SU-DHL-6 (cell line): ENCODE results near the gene ABLIM1.

ENCODE experiments used
- H2AFZ ChIP-seq: fragments of 200-600 bp; sonication (generic); 2 replicates; pipeline ENCODE4 v1.6.1; 2014; ENCODE audit warnings: low read depth, mild to moderate bottlenecking, moderate library complexity, mixed read lengths, antibody characterized with exemption, low read length; ENCODE audit not compliant: severe bottlenecking
- H3F3A ChIP-seq: fragments of 200-600 bp; shearing (Covaris generic); 2 replicates; pipeline ENCODE4 v1.6.0; 2016; ENCODE audit warnings: antibody characterized with exemption, mild to moderate bottlenecking; ENCODE audit not compliant: insufficient read depth
- H3K27ac ChIP-seq: fragments of 200-600 bp; sonication (generic); 2 replicates; pipeline ENCODE4 v1.5.1; 2016; ENCODE audit warnings: low read depth, mild to moderate bottlenecking, low read length, moderate library complexity, mixed read lengths
- H3K27me3 ChIP-seq: fragments of 200-600 bp; sonication (generic), shearing (Covaris generic); 2 replicates; pipeline ENCODE4 v1.6.0; 2014; ENCODE audit warnings: mild to moderate bottlenecking, low read length
- H3K36me3 ChIP-seq: fragments of 200-600 bp; sonication (generic); 2 replicates; pipeline ENCODE4 v1.6.1; 2014; ENCODE audit warnings: mild to moderate bottlenecking, low read length, mixed read lengths
- H3K4me2 ChIP-seq: fragments of 300-600, 200-600 bp; shearing (Covaris generic), sonication (generic); 2 replicates; pipeline ENCODE4 v1.6.0; 2014; ENCODE audit warnings: low read length, low read depth, mild to moderate bottlenecking; ENCODE audit not compliant: poor library complexity, severe bottlenecking
- H3K4me3 ChIP-seq: fragments of 200-600 bp; sonication (generic); 2 replicates; pipeline ENCODE4 v1.5.1; 2014; ENCODE audit warnings: antibody characterized with exemption, low read length, mild to moderate bottlenecking, mixed read lengths; ENCODE audit not compliant: insufficient read depth, poor library complexity, severe bottlenecking
- H3K79me2 ChIP-seq: fragments of 200-600 bp; sonication (generic); 2 replicates; pipeline ENCODE4 v1.6.1; 2014; ENCODE audit warnings: mild to moderate bottlenecking, low read length, moderate library complexity; ENCODE audit not compliant: insufficient read depth
- H3K9ac ChIP-seq: fragments of 200-600 bp; sonication (generic); 2 replicates; pipeline ENCODE4 v1.7.0; 2014; ENCODE audit warnings: mild to moderate bottlenecking, low read length
- H3K9me2 ChIP-seq: fragments of 200-600 bp; sonication (generic); replicated peaks from 2 replicates; pipeline ENCODE4 v1.6.1; 2014; ENCODE audit warnings: low read length; ENCODE audit not compliant: insufficient read depth
- H3K9me3 ChIP-seq: fragments of 200-600 bp; sonication (generic); 2 replicates; pipeline ENCODE4 v1.6.1; 2014; ENCODE audit warnings: low read length, mixed read lengths; ENCODE audit not compliant: insufficient read depth
- H4K20me1 ChIP-seq: fragments of 200-600 bp; sonication (generic); 2 replicates; pipeline ENCODE4 v1.6.1; 2014; ENCODE audit warnings: low read depth, mild to moderate bottlenecking, antibody characterized with exemption, low read length, moderate library complexity, mixed read lengths
- EZH2phosphoT487 ChIP-seq: fragments of 200-600 bp; sonication (generic), shearing (Covaris generic); conservative IDR thresholded peaks from 2 replicates; pipeline ENCODE4 v1.6.1; 2018; ENCODE audit warnings: mild to moderate bottlenecking, antibody characterized with exemption, low read length, moderate library complexity, mixed read lengths
- TF ChIP-seq, protein P1 (sequence below): fragments of 200-600 bp; sonication (generic); IDR thresholded peaks from one replicate; pipeline ENCODE4 v1.5.1; 2017; ENCODE audit warnings: antibody characterized with exemption, mild to moderate bottlenecking, low read length, moderate library complexity; ENCODE audit not compliant: insufficient read depth, poor library complexity, severe bottlenecking

ABLIM1 gene

GRCh38 chr10:114508376-114508775 is 149.7 kb downstream of the ABLIM1 start:
- Histone ChIP-seq H3K4me3 (no peak overlapping the region), H3K9me2 (no peaks in the 10 kb centered on the region), H3K9ac (no peak overlapping the region), H3K36me3 (no peaks in the 10 kb centered on the region), H3K79me2 (peaks cover 20% of the 10 kb centered on the region), H2AFZ (no peak overlapping the region), H3K27me3 (no peaks in the 10 kb centered on the region), H3K9me3 (no peaks in the 10 kb centered on the region), H4K20me1 (peaks cover 3% of the 10 kb centered on the region; the same call in 1 of the 2 replicates), H3F3A (no peaks in the 10 kb centered on the region), H3K4me2 (no peak overlapping the region), H3K27ac (no peak overlapping the region)
- TF ChIP-seq, protein P1, sequence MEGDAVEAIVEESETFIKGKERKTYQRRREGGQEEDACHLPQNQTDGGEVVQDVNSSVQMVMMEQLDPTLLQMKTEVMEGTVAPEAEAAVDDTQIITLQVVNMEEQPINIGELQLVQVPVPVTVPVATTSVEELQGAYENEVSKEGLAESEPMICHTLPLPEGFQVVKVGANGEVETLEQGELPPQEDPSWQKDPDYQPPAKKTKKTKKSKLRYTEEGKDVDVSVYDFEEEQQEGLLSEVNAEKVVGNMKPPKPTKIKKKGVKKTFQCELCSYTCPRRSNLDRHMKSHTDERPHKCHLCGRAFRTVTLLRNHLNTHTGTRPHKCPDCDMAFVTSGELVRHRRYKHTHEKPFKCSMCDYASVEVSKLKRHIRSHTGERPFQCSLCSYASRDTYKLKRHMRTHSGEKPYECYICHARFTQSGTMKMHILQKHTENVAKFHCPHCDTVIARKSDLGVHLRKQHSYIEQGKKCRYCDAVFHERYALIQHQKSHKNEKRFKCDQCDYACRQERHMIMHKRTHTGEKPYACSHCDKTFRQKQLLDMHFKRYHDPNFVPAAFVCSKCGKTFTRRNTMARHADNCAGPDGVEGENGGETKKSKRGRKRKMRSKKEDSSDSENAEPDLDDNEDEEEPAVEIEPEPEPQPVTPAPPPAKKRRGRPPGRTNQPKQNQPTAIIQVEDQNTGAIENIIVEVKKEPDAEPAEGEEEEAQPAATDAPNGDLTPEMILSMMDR, result no peak
- no peak for TF ChIP-seq EZH2phosphoT487

GRCh38 chr10:114507449-114507848 is 150.6 kb downstream of the ABLIM1 start:
- Histone ChIP-seq H2AFZ (no peak overlapping the region), H3K27me3 (no peaks in the 10 kb centered on the region), H3K4me2 (no peak overlapping the region), H3K9ac (no peak overlapping the region), H3K79me2 (peaks cover 12% of the 10 kb centered on the region; the same call in 1 of the 2 replicates), H3K9me2 (no peaks in the 10 kb centered on the region), H3K36me3 (no peaks in the 10 kb centered on the region), H3K4me3 (no peak overlapping the region), H4K20me1 (peaks cover 3% of the 10 kb centered on the region; the same call in 1 of the 2 replicates), H3K9me3 (no peaks in the 10 kb centered on the region), H3F3A (no peaks in the 10 kb centered on the region), H3K27ac (no peak overlapping the region)
- TF ChIP-seq EZH2phosphoT487, result no peak
- TF ChIP-seq, protein P1, result no peak

GRCh38 chr10:114506871-114507385 is 151.1 kb downstream of the ABLIM1 start:
- TF ChIP-seq EZH2phosphoT487, result no peak
- TF ChIP-seq, protein P1, result no peak
- H3K27me3 ChIP-seq, result no peaks in the 10 kb centered on the region
- H3K79me2 ChIP-seq, result peaks cover 7% of the 10 kb centered on the region; the same call in 1 of the 2 replicates
- H4K20me1 ChIP-seq, result peaks cover 3% of the 10 kb centered on the region; the same call in 1 of the 2 replicates
- H3K9me3 ChIP-seq, result no peaks in the 10 kb centered on the region
- no peaks in the 10 kb centered on the region for H3K9me2 ChIP-seq
- no peaks in the 10 kb centered on the region for H3K36me3 ChIP-seq
- H3K4me2 ChIP-seq, result no peak overlapping the region
- no peak overlapping the region for H3K4me3 ChIP-seq
- no peak overlapping the region for H3K27ac ChIP-seq
- H3F3A ChIP-seq, result no peaks in the 10 kb centered on the region
- no peak overlapping the region for H2AFZ ChIP-seq
- no peak overlapping the region for H3K9ac ChIP-seq
